ENCODE measurements around the gene ATP2C2. TPM values are rescaled to one million over a fixed set of nuclear protein-coding genes. Genes with fewer than 3 reads are reported as not detected.

ATP2C2 gene
- total RNA-seq, 1 donor from 2014 or later: not detected

GRCh38 chr16:84329016-84329415 lies 39.3 kb upstream of the ATP2C2 start:
- Mint-ChIP-seq H3K4me3 (no peak overlapping the region), H3K4me1 (peaks cover 4% of the 10 kb centered on the region), H3K36me3 (no peaks in the 10 kb centered on the region), H3K27ac (no peak overlapping the region), H3K27me3 (ENCODE audit: insufficient read depth, low read depth) (peaks cover 7% of the 10 kb centered on the region), H3K9me3 (no peaks in the 10 kb centered on the region)
- H3K36me3 ChIP-seq: no peaks in the 10 kb centered on the region
- H3K9ac ChIP-seq: no peak overlapping the region
- no peaks in the 10 kb centered on the region for H3K27me3 ChIP-seq
- no peak overlapping the region for H3K4me2 ChIP-seq
- no peaks in the 10 kb centered on the region for H3K4me1 ChIP-seq
- no peaks in the 10 kb centered on the region for H4K20me1 ChIP-seq (ENCODE audit: low read depth)
- H3K79me2 ChIP-seq (ENCODE audit: low read depth): no peaks in the 10 kb centered on the region
- H2AFZ ChIP-seq (replicated peaks): no peak overlapping the region
- H3K9me3 ChIP-seq (ENCODE audit: low read depth): no peaks in the 10 kb centered on the region
- H3K27ac ChIP-seq: no peak overlapping the region
- no peak for TF ChIP-seq EZH2 (IDR thresholded peaks at IDR 0.05)
- TF ChIP-seq EZH2phosphoT487 (IDR thresholded peaks at IDR 0.05): no peak
- TF ChIP-seq CTCF (IDR thresholded peaks at IDR 0.05): no peak
- no peaks in the 10 kb centered on the region for H3F3A ChIP-seq (ENCODE audit: low read depth)
- no peak for DNase-seq (ENCODE audit: low spot score)
- no peak overlapping the region for H3K4me3 ChIP-seq

GRCh38 chr16:84329843-84330684 lies 38.3 kb upstream of the ATP2C2 start:
- Histone ChIP-seq H2AFZ (replicated peaks) (no peak overlapping the region), H3K4me3 (no peak overlapping the region), H3K27ac (no peak overlapping the region), H3K4me1 (no peaks in the 10 kb centered on the region), H4K20me1 (ENCODE audit: low read depth) (no peaks in the 10 kb centered on the region), H3F3A (ENCODE audit: low read depth) (no peaks in the 10 kb centered on the region), H3K9me3 (ENCODE audit: low read depth) (no peaks in the 10 kb centered on the region), H3K4me2 (no peak overlapping the region), H3K9ac (no peak overlapping the region), H3K36me3 (no peaks in the 10 kb centered on the region), H3K79me2 (ENCODE audit: low read depth) (no peaks in the 10 kb centered on the region), H3K27me3 (no peaks in the 10 kb centered on the region)
- Mint-ChIP-seq H3K9me3 (no peaks in the 10 kb centered on the region), H3K27me3 (ENCODE audit: insufficient read depth, low read depth) (peaks cover 7% of the 10 kb centered on the region), H3K27ac (peak overlapping the region; percentile 85), H3K4me3 (peak overlapping the region; percentile 11), H3K36me3 (no peaks in the 10 kb centered on the region), H3K4me1 (peaks cover 4% of the 10 kb centered on the region)
- no peak for TF ChIP-seq EZH2 (IDR thresholded peaks at IDR 0.05)
- TF ChIP-seq CTCF (IDR thresholded peaks at IDR 0.05): no peak
- TF ChIP-seq EZH2phosphoT487 (IDR thresholded peaks at IDR 0.05): no peak
- no peak for DNase-seq (ENCODE audit: low spot score)

GRCh38 chr16:84330685-84331050 lies 37.7 kb upstream of the ATP2C2 start:
- no peak overlapping the region for H3K27ac Mint-ChIP-seq
- peaks cover 5% of the 10 kb centered on the region for H3K9me3 Mint-ChIP-seq
- H3K27me3 ChIP-seq: no peaks in the 10 kb centered on the region
- H3K4me3 Mint-ChIP-seq: no peak overlapping the region
- H2AFZ ChIP-seq (replicated peaks): no peak overlapping the region
- H3K4me1 ChIP-seq: no peaks in the 10 kb centered on the region
- TF ChIP-seq EZH2phosphoT487 (IDR thresholded peaks at IDR 0.05) (no peak), EZH2 (IDR thresholded peaks at IDR 0.05) (no peak), CTCF (IDR thresholded peaks at IDR 0.05) (no peak)
- H3K4me3 ChIP-seq: no peak overlapping the region
- no peak overlapping the region for H3K4me2 ChIP-seq
- no peaks in the 10 kb centered on the region for H3K36me3 Mint-ChIP-seq
- no peak overlapping the region for H3K27ac ChIP-seq
- no peaks in the 10 kb centered on the region for H3K79me2 ChIP-seq (ENCODE audit: low read depth)
- no peaks in the 10 kb centered on the region for H4K20me1 ChIP-seq (ENCODE audit: low read depth)
- DNase-seq (ENCODE audit: low spot score): no peak
- H3K9me3 ChIP-seq (ENCODE audit: low read depth): no peaks in the 10 kb centered on the region
- peaks cover 7% of the 10 kb centered on the region for H3K27me3 Mint-ChIP-seq (ENCODE audit: insufficient read depth, low read depth)
- no peak overlapping the region for H3K9ac ChIP-seq
- no peaks in the 10 kb centered on the region for H3K36me3 ChIP-seq
- H3K4me1 Mint-ChIP-seq: peaks cover 4% of the 10 kb centered on the region
- H3F3A ChIP-seq (ENCODE audit: low read depth): no peaks in the 10 kb centered on the region

Measured in neural progenitor cell (in vitro differentiated cells).